ENCODE results near the gene HTT. TPM values are rescaled to one million over a fixed set of nuclear protein-coding genes. Genes with fewer than 3 reads are reported as not detected.

Gene HTT
- total and polyA plus RNA-seq, 2 of the 8 experiments (the other 6 are each of a cell fraction or from before 2014, with no cell fraction given), result 24.0 to 71.0 TPM

DNA sequence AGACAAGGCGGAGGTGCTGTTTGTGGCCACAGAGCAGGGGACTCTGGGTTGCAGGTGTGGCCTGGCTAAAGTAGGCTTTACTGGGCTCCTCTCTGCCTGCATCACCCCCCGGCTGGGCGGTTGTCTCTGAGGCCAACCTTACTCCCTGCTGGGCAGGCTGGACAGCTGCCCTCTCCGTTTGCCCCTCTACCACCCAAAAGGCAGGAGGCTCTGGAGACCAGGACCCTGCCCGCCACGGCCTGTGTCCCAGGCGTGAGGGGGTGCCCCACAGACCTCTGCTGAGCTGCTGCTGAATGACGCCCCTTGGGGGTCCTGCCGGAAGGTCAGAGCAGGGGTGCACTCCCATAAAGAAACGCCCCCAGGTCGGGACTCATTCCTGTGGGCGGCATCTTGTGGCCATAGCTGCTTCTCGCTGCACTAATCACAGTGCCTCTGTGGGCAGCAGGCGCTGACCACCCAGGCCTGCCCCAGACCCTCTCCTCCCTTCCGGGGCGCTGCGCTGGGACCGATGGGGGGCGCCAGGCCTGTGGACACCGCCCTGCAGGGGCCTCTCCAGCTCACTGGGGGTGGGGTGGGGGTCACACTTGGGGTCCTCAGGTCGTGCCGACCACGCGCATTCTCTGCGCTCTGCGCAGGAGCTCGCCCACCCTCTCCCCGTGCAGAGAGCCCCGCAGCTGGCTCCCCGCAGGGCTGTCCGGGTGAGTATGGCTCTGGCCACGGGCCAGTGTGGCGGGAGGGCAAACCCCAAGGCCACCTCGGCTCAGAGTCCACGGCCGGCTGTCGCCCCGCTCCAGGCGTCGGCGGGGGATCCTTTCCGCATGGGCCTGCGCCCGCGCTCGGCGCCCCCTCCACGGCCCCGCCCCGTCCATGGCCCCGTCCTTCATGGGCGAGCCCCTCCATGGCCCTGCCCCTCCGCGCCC, 1.1 kb upstream of the HTT start:
- H3K18ac ChIP-seq (ENCODE audit: extremely low read depth, low read length), result peak overlapping the region; percentile 78
- no peak overlapping the region for H2BK12ac ChIP-seq (ENCODE audit: low read depth, low read length)
- ChIA-PET CTCF (ENCODE audit: partially characterized antibody) (interaction anchor here (0.8 to 2.4 kb wide), 4 partner anchors 13 to 92 kb away, joined by 3 to 12 read pairs (median 7); no protein-coding TSS in a partner anchor), POLR2A (ENCODE audit: partially characterized antibody) (interaction anchor here (1.0 to 1.7 kb wide), 2 partner anchors 10 to 15 kb away, joined by 4 read pairs; no protein-coding TSS in a partner anchor)
- no peak overlapping the region for H2AFZ ChIP-seq (ENCODE audit: low read length)
- H4K8ac ChIP-seq (ENCODE audit: extremely low read depth, insufficient read depth, low read length), result no peak overlapping the region; the same call in 1 of the 2 replicates
- H4K20me1 ChIP-seq (replicated peaks in 1 of 2; ENCODE audit: control insufficient read depth in 1 of 2, insufficient read depth in 2 of 2, low read length in 2 of 2), result peaks cover 10% of the 10 kb centered on the region in 2 experiments
- H3K4ac ChIP-seq (replicated peaks; ENCODE audit: insufficient read length, low read depth, low read length), result peak overlapping the region; percentile 78
- peaks cover 9% of the 10 kb centered on the region for H3K79me1 ChIP-seq (ENCODE audit: low read depth, low read length)
- no peaks in the 10 kb centered on the region for H3K36me3 ChIP-seq (ENCODE audit: control insufficient read depth in 2 of 4, insufficient read depth in 4 of 4, low read length in 3 of 4)
- H3K9me3 ChIP-seq (ENCODE audit: insufficient read depth in 2 of 2, low read depth in 1 of 2, low read length in 1 of 2), result no peaks in the 10 kb centered on the region
- peak overlapping the region in 3 of 4 experiments; percentile 24 to 58 (median 42); a peak in 5 of 7 replicates for H3K9ac ChIP-seq (replicated peaks in 1 of 4; ENCODE audit: extremely low read depth in 1 of 4, low read depth in 3 of 4, low read length in 3 of 4)
- no peak overlapping the region for H3K27ac ChIP-seq (ENCODE audit: low read depth, low read length)
- peaks cover 19 to 29% of the 10 kb centered on the region in 2 experiments for H3K79me2 ChIP-seq (ENCODE audit: control insufficient read depth in 1 of 2, insufficient read depth in 2 of 2, low read length in 2 of 2)
- DNase-seq (ENCODE audit: low read depth in 1 of 2, low spot score in 2 of 2), result no peak
- WGBS, 2 experiments (ENCODE audit: extremely low coverage in 1 of 2, insufficient coverage in 1 of 2, insufficient read length in 1 of 2, insufficient replicate concordance in 2 of 2, low coverage in 1 of 2, low lambda C conversion rate in 2 of 2, missing lambda C conversion rate in 1 of 2), result 22% methylated on average over 33 of the region's 54 CpGs; no CpG with 5 or more reads in 1 of the 2 experiments
- peak overlapping the region; percentile 75 to 87 (median 82) for H3K4me3 ChIP-seq (ENCODE audit: extremely low read depth in 1 of 4, insufficient read depth in 2 of 4, low read depth in 3 of 4, low read length in 4 of 4)
- peak overlapping the region; percentile 24; the same call in 1 of the 2 replicates for H2BK5ac ChIP-seq (ENCODE audit: low read depth, low read length)
- H3K27me3 ChIP-seq (replicated peaks in 1 of 4; ENCODE audit: control insufficient read depth in 3 of 4, extremely low read depth in 1 of 4, insufficient read depth in 3 of 4, low read length in 3 of 4), result no peaks in the 10 kb centered on the region
- H4K91ac ChIP-seq (replicated peaks; ENCODE audit: insufficient read length, low read length), result no peak overlapping the region
- H3K14ac ChIP-seq (ENCODE audit: insufficient read length), result no peak overlapping the region
- H3K23me2 ChIP-seq (ENCODE audit: low read depth, low read length), result peaks cover 9% of the 10 kb centered on the region
- H3K56ac ChIP-seq (replicated peaks; ENCODE audit: insufficient read length, low read depth, low read length), result no peak overlapping the region
- H3K23ac ChIP-seq (ENCODE audit: insufficient read length), result no peak overlapping the region
- peak overlapping the region; percentile 50 to 91 for H3K4me2 ChIP-seq (ENCODE audit: insufficient read depth in 1 of 2, low read depth in 2 of 2, low read length in 2 of 2)
- no peak overlapping the region for H2AK5ac ChIP-seq (ENCODE audit: low read depth, low read length)
- H4K5ac ChIP-seq (ENCODE audit: insufficient read length, low read depth, low read length), result no peak overlapping the region
- H2BK15ac ChIP-seq (ENCODE audit: low read length), result no peak overlapping the region
- no peak overlapping the region for H2BK120ac ChIP-seq (replicated peaks; ENCODE audit: low read depth, low read length)
- peaks cover 2 to 5% (median 3%) of the 10 kb centered on the region in 4 experiments; a peak in 6 of 7 replicates for H3K4me1 ChIP-seq (replicated peaks in 1 of 4; ENCODE audit: control insufficient read depth in 3 of 4, insufficient read depth in 4 of 4, low read length in 3 of 4)
- H2BK20ac ChIP-seq (ENCODE audit: low read length), result no peak overlapping the region
- FAIRE-seq, result no peak
